Nephron progenitor cell (in vitro differentiated cells): ENCODE measurements around the gene EFTUD2.
A peak's percentile ranks its signal among the peaks of the same experiment; 100 is the strongest.

Experiments used
- DNase-seq: peaks from one replicate; pipeline ENCODE4 v3.0.0; 2021
- H3K27ac Mint-ChIP-seq: 2 replicates; pipeline ENCODE4 v1.8.0; 2021; ENCODE audit warnings: mild to moderate bottlenecking, moderate library complexity, mixed read lengths
- H3K27me3 Mint-ChIP-seq: 2 replicates; pipeline ENCODE4 v1.8.0; 2021; ENCODE audit warnings: mild to moderate bottlenecking, low read depth, mixed read lengths; ENCODE audit not compliant: poor library complexity
- H3K36me3 Mint-ChIP-seq: 2 replicates; pipeline ENCODE4 v1.8.0; 2021; ENCODE audit warnings: low read depth, mixed read lengths
- H3K4me1 Mint-ChIP-seq: 2 replicates; pipeline ENCODE4 v1.8.0; 2021; ENCODE audit warnings: mixed read lengths
- H3K4me3 Mint-ChIP-seq: 2 replicates; pipeline ENCODE4 v1.8.0; 2021; ENCODE audit warnings: mild to moderate bottlenecking, moderate library complexity, mixed read lengths
- H3K9me3 Mint-ChIP-seq: 2 replicates; pipeline ENCODE4 v1.8.0; 2021; ENCODE audit warnings: mild to moderate bottlenecking, moderate library complexity, mixed read lengths
- CTCF ChIP-seq: fragments of 200-600 bp; sonication (generic); IDR thresholded peaks from 2 replicates; pipeline ENCODE4 v1.5.0; 2021; ENCODE audit warnings: antibody characterized with exemption

EFTUD2 gene

GRCh38 chr17:44901411-44901921, 2.2 kb upstream of the EFTUD2 start:
- Mint-ChIP-seq H3K27me3 (peaks cover 3% of the 10 kb centered on the region), H3K9me3 (no peaks in the 10 kb centered on the region), H3K36me3 (no peaks in the 10 kb centered on the region), H3K4me3 (no peak overlapping the region), H3K4me1 (peaks cover 38% of the 10 kb centered on the region), H3K27ac (no peak overlapping the region)
- no peak for TF ChIP-seq CTCF
- DNase-seq = no peak

- peaks cover 5% of the 10 kb centered on the region for H3K36me3 Mint-ChIP-seq
- no peak overlapping the region for H3K4me3 Mint-ChIP-seq
- peaks cover 3% of the 10 kb centered on the region for H3K27me3 Mint-ChIP-seq
- H3K4me1 Mint-ChIP-seq = peaks cover 33% of the 10 kb centered on the region
- no peak for DNase-seq
- no peak overlapping the region for H3K27ac Mint-ChIP-seq
- H3K9me3 Mint-ChIP-seq = no peaks in the 10 kb centered on the region
- TF ChIP-seq CTCF = no peak
Measured at GRCh38 chr17:44900894-44901293, 1.6 kb upstream of the EFTUD2 start.

GRCh38 chr17:44898768-44899073, 524 bp downstream of the EFTUD2 start:
- no peak for DNase-seq
- peaks cover 3% of the 10 kb centered on the region for H3K27me3 Mint-ChIP-seq
- peaks cover 21% of the 10 kb centered on the region for H3K36me3 Mint-ChIP-seq
- H3K9me3 Mint-ChIP-seq = no peaks in the 10 kb centered on the region
- TF ChIP-seq CTCF = no peak
- peak overlapping the region; percentile 90 for H3K4me3 Mint-ChIP-seq
- peak overlapping the region; percentile 100 for H3K27ac Mint-ChIP-seq
- peaks cover 32% of the 10 kb centered on the region for H3K4me1 Mint-ChIP-seq

DNA sequence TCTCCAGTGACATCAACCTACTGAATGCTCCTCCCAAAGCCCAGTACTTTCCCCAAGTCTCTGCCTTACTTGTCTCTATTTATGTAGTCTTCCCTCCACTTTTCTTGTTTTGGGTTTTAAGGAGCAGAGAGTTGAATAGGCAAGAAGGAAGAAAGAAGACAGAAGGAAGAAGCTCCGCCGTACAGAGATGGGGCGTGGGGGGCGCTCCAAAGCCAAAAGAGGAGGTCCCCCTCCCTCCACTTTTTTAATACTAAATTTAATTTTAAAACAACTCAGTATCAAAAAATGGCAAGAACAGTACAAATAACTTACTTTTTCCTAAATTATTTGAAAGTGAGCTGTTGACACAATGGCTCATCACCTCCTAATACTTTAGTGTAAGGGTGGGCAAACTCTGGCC, 4.6 kb downstream of the EFTUD2 start:
- no peak for DNase-seq
- TF ChIP-seq CTCF = no peak
- H3K27ac Mint-ChIP-seq = no peak overlapping the region
- H3K36me3 Mint-ChIP-seq = peaks cover 35% of the 10 kb centered on the region
- H3K27me3 Mint-ChIP-seq = no peaks in the 10 kb centered on the region
- H3K4me3 Mint-ChIP-seq = no peak overlapping the region
- peaks cover 13% of the 10 kb centered on the region for H3K4me1 Mint-ChIP-seq
- no peaks in the 10 kb centered on the region for H3K9me3 Mint-ChIP-seq

DNA sequence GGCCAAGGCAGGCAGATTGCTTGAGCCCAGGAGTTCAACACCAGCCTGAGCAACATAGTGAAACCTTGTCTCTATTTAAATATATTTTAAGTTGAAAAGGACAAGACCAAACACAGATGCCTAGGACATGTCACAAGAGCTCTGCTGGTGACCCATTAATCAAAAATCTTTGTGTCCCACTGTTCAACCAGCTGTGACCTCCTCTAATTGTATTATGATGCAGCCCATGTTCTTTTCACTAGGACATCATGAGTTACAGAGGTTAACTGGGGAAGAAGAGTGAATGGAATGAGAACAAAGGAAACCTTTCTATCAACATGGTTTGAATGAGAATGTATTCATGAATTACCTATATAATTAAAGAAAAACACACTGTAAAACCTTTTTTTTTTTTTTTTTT, 7.0 kb downstream of the EFTUD2 start:
- no peak overlapping the region for H3K27ac Mint-ChIP-seq
- H3K4me3 Mint-ChIP-seq = no peak overlapping the region
- no peak for DNase-seq
- peaks cover 35% of the 10 kb centered on the region for H3K36me3 Mint-ChIP-seq
- no peak for TF ChIP-seq CTCF
- no peaks in the 10 kb centered on the region for H3K9me3 Mint-ChIP-seq
- no peaks in the 10 kb centered on the region for H3K27me3 Mint-ChIP-seq
- H3K4me1 Mint-ChIP-seq = no peaks in the 10 kb centered on the region

- no peaks in the 10 kb centered on the region for H3K9me3 Mint-ChIP-seq
- H3K4me3 Mint-ChIP-seq = no peak overlapping the region
- no peak for TF ChIP-seq CTCF
- H3K36me3 Mint-ChIP-seq = peaks cover 30% of the 10 kb centered on the region
- no peak overlapping the region for H3K27ac Mint-ChIP-seq
- no peaks in the 10 kb centered on the region for H3K4me1 Mint-ChIP-seq
- DNase-seq = no peak
- no peaks in the 10 kb centered on the region for H3K27me3 Mint-ChIP-seq
Measured at GRCh38 chr17:44889003-44889402, 10.2 kb downstream of the EFTUD2 start.
